MCF 10A (cell line): ENCODE results near the gene TRABD2A. TPM values are rescaled to one million over a fixed set of nuclear protein-coding genes. Genes with fewer than 3 reads are reported as not detected.

Source experiments
- BruUV-seq: library from RNA; stranded (reverse); fragments of 400-500 nt; replicated peaks from 2 replicates; lab custom pipeline; 2021; lab: Mats Ljungman, UMichigan
- CTCF ChIA-PET: fragments of 300-600 bp; sonication (Branson Sonifier 250); formaldehyde crosslinking; extraction: SDS; loops from one replicate; lab custom pipeline; 2021; ENCODE audit warnings: antibody characterized with exemption, inconsistent platforms; lab: Yijun Ruan, JAX
- POLR2A ChIA-PET: fragments of 300-600, 350-650 bp; sonication (Branson Sonifier 250); formaldehyde crosslinking; extraction: SDS; loops from one replicate; lab custom pipeline; 2020; ENCODE audit warnings: antibody characterized with exemption, inconsistent platforms; lab: Yijun Ruan, JAX
- DNase-seq: peaks from one replicate; pipeline ENCODE4 v3.0.0-alpha.2; 2018; ENCODE audit not compliant: unreplicated experiment
- H3K27ac Mint-ChIP-seq: one replicate; pipeline ENCODE4 v1.8.0; 2022; ENCODE audit warnings: mild to moderate bottlenecking, low read depth, mixed read lengths; ENCODE audit not compliant: unreplicated experiment
- H3K27me3 Mint-ChIP-seq: one replicate; pipeline ENCODE4 v1.8.0; 2022; ENCODE audit warnings: mixed read lengths; ENCODE audit not compliant: insufficient read depth, unreplicated experiment
- H3K36me3 Mint-ChIP-seq: one replicate; pipeline ENCODE4 v1.8.0; 2022; ENCODE audit warnings: mild to moderate bottlenecking, moderate library complexity, mixed read lengths; ENCODE audit not compliant: insufficient read depth, unreplicated experiment
- H3K4me1 Mint-ChIP-seq: one replicate; pipeline ENCODE4 v1.8.0; 2022; ENCODE audit warnings: mixed read lengths; ENCODE audit not compliant: insufficient read depth, unreplicated experiment
- H3K4me3 Mint-ChIP-seq: one replicate; pipeline ENCODE4 v1.8.0; 2022; ENCODE audit warnings: mild to moderate bottlenecking, moderate library complexity, mixed read lengths; ENCODE audit not compliant: unreplicated experiment
- H3K9me3 Mint-ChIP-seq: one replicate; pipeline ENCODE4 v1.8.0; 2022; ENCODE audit warnings: mixed read lengths; ENCODE audit not compliant: unreplicated experiment
- intact Hi-C: fragments of 100-400 bp; cut with micrococcal nuclease; formaldehyde crosslinking; loops from 2 replicates; pipeline ENCODE4 v1.14.1; 2022
- total RNA-seq: library from RNA; stranded (reverse); gene quantifications from 2 replicates; pipeline ENCODE4 v1.2.3, GENCODE V29; 2022
- TF ChIP-seq, protein P1 (sequence below): fragments of 200-600 bp; IDR thresholded peaks from one replicate; pipeline ENCODE4 v1.8.0; 2022; ENCODE audit warnings: antibody characterized with exemption, mild to moderate bottlenecking; ENCODE audit not compliant: unreplicated experiment

TRABD2A gene
- total RNA-seq, 1 experiment from 2014 or later: 20.0 TPM

GRCh38 chr2:84805250-84805958, 75.5 kb downstream of the TRABD2A start:
- Mint-ChIP-seq H3K4me3 (no peak overlapping the region), H3K36me3 (no peaks in the 10 kb centered on the region), H3K4me1 (peaks cover 26% of the 10 kb centered on the region), H3K27ac (no peak overlapping the region), H3K27me3 (no peaks in the 10 kb centered on the region), H3K9me3 (no peaks in the 10 kb centered on the region)
- BruUV-seq: no TSS peak
- intact Hi-C loops: no loop called here
- ChIA-PET POLR2A (no interaction called here), CTCF (interaction anchor here (0.7 kb wide), 1 partner anchor 56 kb away, joined by 3 read pairs; no protein-coding TSS in a partner anchor)
- TF ChIP-seq, protein P1, sequence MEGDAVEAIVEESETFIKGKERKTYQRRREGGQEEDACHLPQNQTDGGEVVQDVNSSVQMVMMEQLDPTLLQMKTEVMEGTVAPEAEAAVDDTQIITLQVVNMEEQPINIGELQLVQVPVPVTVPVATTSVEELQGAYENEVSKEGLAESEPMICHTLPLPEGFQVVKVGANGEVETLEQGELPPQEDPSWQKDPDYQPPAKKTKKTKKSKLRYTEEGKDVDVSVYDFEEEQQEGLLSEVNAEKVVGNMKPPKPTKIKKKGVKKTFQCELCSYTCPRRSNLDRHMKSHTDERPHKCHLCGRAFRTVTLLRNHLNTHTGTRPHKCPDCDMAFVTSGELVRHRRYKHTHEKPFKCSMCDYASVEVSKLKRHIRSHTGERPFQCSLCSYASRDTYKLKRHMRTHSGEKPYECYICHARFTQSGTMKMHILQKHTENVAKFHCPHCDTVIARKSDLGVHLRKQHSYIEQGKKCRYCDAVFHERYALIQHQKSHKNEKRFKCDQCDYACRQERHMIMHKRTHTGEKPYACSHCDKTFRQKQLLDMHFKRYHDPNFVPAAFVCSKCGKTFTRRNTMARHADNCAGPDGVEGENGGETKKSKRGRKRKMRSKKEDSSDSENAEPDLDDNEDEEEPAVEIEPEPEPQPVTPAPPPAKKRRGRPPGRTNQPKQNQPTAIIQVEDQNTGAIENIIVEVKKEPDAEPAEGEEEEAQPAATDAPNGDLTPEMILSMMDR: no peak
- peak; percentile 29 for DNase-seq

GRCh38 chr2:84801811-84802210, 79.1 kb downstream of the TRABD2A start:
- POLR2A ChIA-PET: interaction anchor here (0.7 kb wide), 1 partner anchor 58 kb away, joined by 6 read pairs; no protein-coding TSS in a partner anchor

GRCh38 chr2:84800194-84800805, 80.6 kb downstream of the TRABD2A start:
- Mint-ChIP-seq H3K36me3 (no peaks in the 10 kb centered on the region), H3K27ac (no peak overlapping the region), H3K4me3 (no peak overlapping the region), H3K9me3 (no peaks in the 10 kb centered on the region), H3K4me1 (peaks cover 4% of the 10 kb centered on the region), H3K27me3 (no peaks in the 10 kb centered on the region)
- POLR2A ChIA-PET: no interaction called here
- TF ChIP-seq, protein P1: no peak
- CTCF ChIA-PET: no interaction called here
- DNase-seq: no peak
- intact Hi-C loops: no loop called here
- no TSS peak for BruUV-seq

More at GRCh38 chr2:84801811-84802210, 79.1 kb downstream of the TRABD2A start:
- CTCF ChIA-PET: no interaction called here
- intact Hi-C loops: no loop called here
- Mint-ChIP-seq H3K36me3 (no peaks in the 10 kb centered on the region), H3K4me1 (peaks cover 12% of the 10 kb centered on the region), H3K27ac (no peak overlapping the region), H3K9me3 (no peaks in the 10 kb centered on the region), H3K27me3 (no peaks in the 10 kb centered on the region), H3K4me3 (no peak overlapping the region)
- BruUV-seq: no TSS peak
- TF ChIP-seq, protein P1: no peak
- DNase-seq: no peak

GRCh38 chr2:84799772-84800171, 81.1 kb downstream of the TRABD2A start:
- no peaks in the 10 kb centered on the region for H3K9me3 Mint-ChIP-seq
- H3K27ac Mint-ChIP-seq: no peak overlapping the region
- H3K36me3 Mint-ChIP-seq: no peaks in the 10 kb centered on the region
- H3K4me3 Mint-ChIP-seq: no peak overlapping the region
- intact Hi-C loops: no loop called here
- CTCF ChIA-PET: no interaction called here
- TF ChIP-seq, protein P1: no peak
- no peaks in the 10 kb centered on the region for H3K4me1 Mint-ChIP-seq
- no peak for DNase-seq
- no TSS peak for BruUV-seq
- POLR2A ChIA-PET: no interaction called here
- no peaks in the 10 kb centered on the region for H3K27me3 Mint-ChIP-seq
